Neuronal stem cell (in vitro differentiated cells): ENCODE results near the gene MSANTD2.

ENCODE experiments used
- DNase-seq: peaks from one replicate; pipeline ENCODE4 v3.0.0-alpha.2; 2013; ENCODE audit warnings: low spot score
- H2AFZ ChIP-seq: one replicate; pipeline ENCODE4 v1.6.1; 2013; ENCODE audit warnings: mild to moderate bottlenecking, low read length, inconsistent platforms
- H2AK5ac ChIP-seq: 2 replicates; pipeline ENCODE4 v1.6.1; 2013; ENCODE audit warnings: low read depth, mild to moderate bottlenecking, inconsistent platforms, low read length, moderate library complexity, mixed read lengths
- H2BK120ac ChIP-seq: 2 replicates; pipeline ENCODE4 v1.6.1; 2013; ENCODE audit warnings: low read depth, mild to moderate bottlenecking, inconsistent platforms, low read length, moderate library complexity, mixed read lengths
- H2BK12ac ChIP-seq: one replicate; pipeline ENCODE4 v1.6.1; 2013; ENCODE audit warnings: low read length, inconsistent platforms
- H2BK15ac ChIP-seq: 2 replicates; pipeline ENCODE4 v1.6.1; 2013; ENCODE audit warnings: mild to moderate bottlenecking, low read length, inconsistent platforms, mixed read lengths
- H2BK5ac ChIP-seq: one replicate; pipeline ENCODE4 v1.6.1; 2013; ENCODE audit warnings: inconsistent platforms, mild to moderate bottlenecking, low read length, moderate library complexity
- H3K14ac ChIP-seq: one replicate; pipeline ENCODE4 v1.6.1; 2013; ENCODE audit warnings: low read length, inconsistent platforms
- H3K18ac ChIP-seq: 2 replicates; pipeline ENCODE4 v1.6.1; 2013; ENCODE audit warnings: low read length, inconsistent platforms
- H3K23ac ChIP-seq: 2 replicates; pipeline ENCODE4 v1.6.1; 2013; ENCODE audit warnings: low read depth, mild to moderate bottlenecking, mixed read lengths, low read length, inconsistent platforms; ENCODE audit not compliant: poor library complexity
- H3K27ac ChIP-seq: replicated peaks from 3 replicates; pipeline ENCODE4 v1.5.1; 2013; ENCODE audit warnings: low read length, inconsistent platforms
- H3K27me3 ChIP-seq, 3 experiments: 2 replicates each; pipeline ENCODE4 v1.6.1; 2013; ENCODE audit warnings: low read length in 3 of 3, mild to moderate bottlenecking in 2 of 3, inconsistent platforms in 1 of 3, low read depth in 1 of 3, mixed read lengths in 1 of 3, moderate library complexity in 1 of 3; ENCODE audit not compliant: control insufficient read depth in 3 of 3, insufficient read depth in 3 of 3
- H3K36me3 ChIP-seq, 2 donors: replicated peaks in 1 of 2; 2 replicates each; pipeline ENCODE4 v1.6.1; 2013; ENCODE audit warnings: low read length in 2 of 2; ENCODE audit not compliant: control insufficient read depth in 2 of 2, insufficient read depth in 2 of 2
- H3K4ac ChIP-seq: 2 replicates; pipeline ENCODE4 v1.6.1; 2013; ENCODE audit warnings: inconsistent platforms, mild to moderate bottlenecking, low read length, moderate library complexity
- H3K4me1 ChIP-seq, 2 donors: 1 replicate in 1 of 2; 2 replicates in 1 of 2; pipeline ENCODE4 v1.6.1; 2013; ENCODE audit warnings: low read length in 2 of 2, low read depth in 1 of 2; ENCODE audit not compliant: control insufficient read depth in 2 of 2, insufficient read depth in 1 of 2
- H3K4me2 ChIP-seq: one replicate; pipeline ENCODE4 v1.6.1; 2013; ENCODE audit warnings: mild to moderate bottlenecking, low read length, inconsistent platforms; ENCODE audit not compliant: insufficient read depth, poor library complexity, severe bottlenecking
- H3K4me3 ChIP-seq, 2 donors: 2 replicates each; pipeline ENCODE4 v1.5.1; 2013; ENCODE audit warnings: low read length in 2 of 2, mild to moderate bottlenecking in 2 of 2, inconsistent platforms in 1 of 2, moderate library complexity in 1 of 2
- H3K79me1 ChIP-seq: one replicate; pipeline ENCODE4 v1.6.1; 2013; ENCODE audit warnings: low read depth, mild to moderate bottlenecking, inconsistent platforms, low read length, moderate library complexity
- H3K9ac ChIP-seq: one replicate; pipeline ENCODE4 v1.6.1; 2013; ENCODE audit warnings: mild to moderate bottlenecking, low read depth, low read length, inconsistent platforms; ENCODE audit not compliant: poor library complexity
- H3K9me3 ChIP-seq, 2 donors: replicated peaks in 1 of 2; 2 replicates each; pipeline versions ENCODE3 to v1.6.1; 2013; ENCODE audit warnings: low read length in 2 of 2, mild to moderate bottlenecking in 2 of 2, inconsistent platforms in 1 of 2, low read depth in 1 of 2, mixed read lengths in 1 of 2, moderate library complexity in 1 of 2; ENCODE audit not compliant: control insufficient read depth in 2 of 2, insufficient read depth in 1 of 2
- H4K8ac ChIP-seq: one replicate; pipeline ENCODE4 v1.6.1; 2013; ENCODE audit warnings: low read depth, mild to moderate bottlenecking, inconsistent platforms, low read length, moderate library complexity
- H4K91ac ChIP-seq: one replicate; pipeline ENCODE4 v1.6.1; 2013; ENCODE audit warnings: low read length, low read depth, mild to moderate bottlenecking, inconsistent platforms; ENCODE audit not compliant: poor library complexity
- WGBS, 2 donors: extraction: QIAGEN DNeasy Blood & Tissue Kit; methylation state at CpG; one replicate each; pipeline ENCODE4 v1.1.7; 2013; ENCODE audit warnings: missing lambda C conversion rate in 2 of 2, mixed read lengths in 1 of 2; ENCODE audit not compliant: insufficient read length in 2 of 2, insufficient replicate concordance in 1 of 2; ENCODE audit errors: extremely low coverage in 2 of 2; 5-methylcytosine and 5-hydroxymethylcytosine counted together

Gene MSANTD2

DNA sequence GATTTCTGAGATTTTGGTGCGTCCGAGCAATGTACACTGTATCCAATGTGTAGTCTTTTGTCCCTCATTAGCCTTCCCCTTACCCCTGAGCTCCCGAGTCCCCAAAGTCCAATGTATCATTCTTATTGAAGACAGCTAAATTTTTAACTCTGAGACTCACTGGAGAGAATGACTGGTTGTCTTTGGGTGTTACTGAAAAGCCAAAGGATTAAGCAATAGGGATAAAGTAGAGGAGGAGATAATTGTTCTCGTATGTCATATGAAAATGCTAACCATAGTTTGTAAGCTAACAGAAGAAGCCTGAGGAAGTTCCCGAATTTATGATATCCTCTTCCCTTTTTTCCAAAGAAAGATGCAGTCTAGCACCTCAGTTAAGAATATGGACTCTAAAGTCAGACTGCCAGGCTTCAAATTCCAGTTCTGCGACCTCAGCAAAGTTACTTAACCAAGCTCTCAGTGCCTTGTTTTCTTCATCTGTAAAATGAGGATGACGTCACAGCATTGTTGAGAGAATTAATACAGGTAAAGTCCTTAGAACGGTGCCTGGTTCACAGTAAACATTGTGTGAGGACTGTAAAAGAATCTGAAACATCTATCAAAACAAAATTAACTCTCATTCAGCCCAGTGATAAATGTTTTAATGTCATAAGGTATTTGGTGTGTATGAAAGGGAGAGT, 1.6 kb upstream of the MSANTD2 start:
- H3K9ac ChIP-seq, result no peak overlapping the region
- no peak overlapping the region for H2AK5ac ChIP-seq
- no CpG with 5 or more reads among the region's 8 CpGs for WGBS, 2 donors
- no peak overlapping the region for H3K27ac ChIP-seq
- H4K91ac ChIP-seq, result no peak overlapping the region
- no peaks in the 10 kb centered on the region for H3K27me3 ChIP-seq
- H2AFZ ChIP-seq, result no peak overlapping the region
- no peak overlapping the region for H2BK15ac ChIP-seq
- H3K4ac ChIP-seq, result no peak overlapping the region
- H3K36me3 ChIP-seq, result peaks cover 4 to 33% of the 10 kb centered on the region in 2 donors
- H3K14ac ChIP-seq, result no peak overlapping the region
- H3K18ac ChIP-seq, result no peak overlapping the region
- no peak overlapping the region for H4K8ac ChIP-seq
- H2BK120ac ChIP-seq, result no peak overlapping the region
- no peak overlapping the region for H2BK12ac ChIP-seq
- H3K23ac ChIP-seq, result no peak overlapping the region
- H2BK5ac ChIP-seq, result no peak overlapping the region
- no peak overlapping the region for H3K4me2 ChIP-seq
- peaks cover 0 to 10% of the 10 kb centered on the region in 2 donors for H3K9me3 ChIP-seq
- no peak for DNase-seq
- H3K79me1 ChIP-seq, result peaks cover 5% of the 10 kb centered on the region
- peaks cover 2 to 12% of the 10 kb centered on the region in 2 donors for H3K4me1 ChIP-seq
- H3K4me3 ChIP-seq, result no peak overlapping the region

DNA sequence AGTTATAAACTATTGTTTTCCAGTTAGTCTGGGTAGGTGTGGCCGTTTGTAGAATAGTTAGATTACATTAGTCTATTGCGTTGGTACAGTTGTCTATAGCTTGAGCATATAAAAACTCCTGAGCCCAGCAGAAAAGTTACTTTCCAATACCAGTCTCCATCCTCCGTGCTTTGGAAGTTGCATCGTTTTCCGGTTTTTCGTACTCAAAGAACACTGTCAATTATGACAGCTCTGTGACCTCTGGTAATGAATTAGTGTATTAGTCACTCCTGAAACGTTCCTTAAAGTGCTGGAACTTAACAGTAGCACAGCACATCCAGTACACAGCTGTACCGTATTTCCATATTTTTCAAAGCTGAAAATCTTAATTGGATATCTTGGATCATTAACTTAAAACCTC, 808 bp upstream of the MSANTD2 start:
- Histone ChIP-seq H3K9me3 (peaks cover 0 to 7% of the 10 kb centered on the region in 2 donors), H3K14ac (no peak overlapping the region), H3K4me1 (peaks cover 2 to 12% of the 10 kb centered on the region in 2 donors), H3K9ac (no peak overlapping the region), H3K23ac (no peak overlapping the region), H2BK12ac (no peak overlapping the region), H2AFZ (peak overlapping the region; percentile 99), H3K27me3 (no peaks in the 10 kb centered on the region), H3K79me1 (peaks cover 5% of the 10 kb centered on the region), H3K4ac (no peak overlapping the region), H3K36me3 (peaks cover 3 to 36% of the 10 kb centered on the region in 2 donors), H2BK120ac (no peak overlapping the region), H3K18ac (no peak overlapping the region), H3K4me2 (peak overlapping the region; percentile 52), H3K4me3 (peak overlapping the region in 1 of 2 donors; percentile 52), H4K8ac (no peak overlapping the region), H2BK15ac (no peak overlapping the region), H2BK5ac (no peak overlapping the region), H4K91ac (no peak overlapping the region), H3K27ac (peak overlapping the region; percentile 99), H2AK5ac (no peak overlapping the region)
- no CpG with 5 or more reads among the region's 8 CpGs for WGBS, 2 donors
- no peak for DNase-seq

DNA sequence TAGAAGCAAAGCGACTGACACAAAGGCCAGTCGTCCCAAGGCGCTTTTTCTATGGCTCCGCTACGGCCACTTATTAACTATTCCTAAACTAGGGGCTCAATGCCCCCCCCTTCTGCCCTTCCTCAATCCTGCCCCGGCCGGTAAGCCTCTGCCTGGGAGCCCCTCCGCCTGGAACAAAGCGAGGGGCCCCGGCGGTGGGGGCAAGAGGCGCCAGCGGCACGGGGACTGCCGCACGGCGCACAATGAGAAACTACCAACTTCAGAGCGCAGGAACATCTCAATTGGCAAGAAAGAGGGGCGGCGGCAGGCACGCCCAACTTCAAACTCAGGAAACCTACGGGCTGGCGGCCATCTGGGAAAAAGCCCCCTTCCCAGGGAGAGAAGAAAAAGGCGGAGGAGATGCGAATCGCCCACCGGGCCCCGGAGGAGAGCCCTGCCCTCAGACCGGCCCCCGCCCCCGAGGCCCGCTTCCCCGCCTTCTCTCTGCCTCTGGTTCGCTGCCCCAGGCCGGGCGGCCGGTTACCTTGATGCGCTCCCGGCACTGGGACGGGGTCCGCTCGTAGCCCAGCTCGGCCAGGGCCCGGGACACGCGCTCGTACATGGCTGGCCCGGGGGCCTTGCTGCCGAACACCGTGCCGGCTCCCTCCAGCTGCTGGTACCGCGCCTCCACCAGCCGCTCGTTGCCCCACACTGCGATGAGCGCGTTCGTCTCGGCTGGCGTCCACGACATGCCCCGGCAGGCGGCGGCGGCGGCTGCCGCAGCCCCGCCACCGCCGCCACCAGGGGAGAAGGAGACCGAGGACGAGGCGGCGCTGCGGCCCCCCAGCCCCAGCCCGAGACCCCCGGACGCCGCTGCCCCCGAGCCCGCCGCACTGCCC, 619 bp downstream of the MSANTD2 start:
- H3K4me3 ChIP-seq, result peak overlapping the region; percentile 52 to 98
- peak; percentile 55 for DNase-seq
- H3K27me3 ChIP-seq, result no peaks in the 10 kb centered on the region
- peak overlapping the region; percentile 87 for H2AK5ac ChIP-seq
- peak overlapping the region; percentile 95 for H4K8ac ChIP-seq
- H3K4ac ChIP-seq, result peak overlapping the region; percentile 95
- no CpG with 5 or more reads among the region's 83 CpGs for WGBS, 2 donors
- H3K36me3 ChIP-seq, result peaks cover 2 to 29% of the 10 kb centered on the region in 2 donors
- H2BK15ac ChIP-seq, result peak overlapping the region; percentile 68
- H3K9me3 ChIP-seq, result no peaks in the 10 kb centered on the region
- peak overlapping the region; percentile 79 for H2BK12ac ChIP-seq
- peak overlapping the region; percentile 99 for H3K18ac ChIP-seq
- H2BK5ac ChIP-seq, result peak overlapping the region; percentile 98
- peaks cover 2 to 12% of the 10 kb centered on the region in 2 donors for H3K4me1 ChIP-seq
- peak overlapping the region; percentile 99 for H3K27ac ChIP-seq
- peak overlapping the region; percentile 99 for H2AFZ ChIP-seq
- H3K4me2 ChIP-seq, result peak overlapping the region; percentile 55
- no peak overlapping the region for H4K91ac ChIP-seq
- H3K79me1 ChIP-seq, result peaks cover 5% of the 10 kb centered on the region
- H2BK120ac ChIP-seq, result peak overlapping the region; percentile 100
- peak overlapping the region; percentile 98 for H3K23ac ChIP-seq
- peak overlapping the region; percentile 97 for H3K14ac ChIP-seq
- H3K9ac ChIP-seq, result peak overlapping the region; percentile 98

DNA sequence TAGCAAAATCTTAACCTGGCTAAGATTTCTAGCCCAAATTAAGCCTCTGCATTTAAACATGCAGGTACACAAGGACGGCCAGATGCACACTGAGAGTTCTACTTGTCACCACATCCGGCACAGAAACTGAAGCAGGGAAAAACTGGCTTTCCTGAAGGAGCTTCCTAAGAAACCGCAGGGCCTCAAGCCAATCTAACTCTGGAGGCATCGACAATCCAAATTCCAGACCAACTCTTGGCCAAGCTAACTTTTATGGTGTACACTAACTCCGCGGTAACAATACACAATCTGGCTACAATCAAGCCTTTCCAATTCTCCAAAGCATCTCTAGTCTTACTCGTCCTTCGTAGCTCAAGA, 1.2 kb downstream of the MSANTD2 start:
- Histone ChIP-seq H2BK12ac (no peak overlapping the region), H2BK120ac (no peak overlapping the region), H3K14ac (no peak overlapping the region), H3K18ac (no peak overlapping the region), H2AK5ac (no peak overlapping the region), H3K4ac (no peak overlapping the region), H2BK15ac (no peak overlapping the region), H2BK5ac (no peak overlapping the region), H3K4me2 (peak overlapping the region; percentile 55), H3K4me3 (peak overlapping the region; percentile 52 to 98), H3K23ac (no peak overlapping the region), H3K79me1 (peaks cover 5% of the 10 kb centered on the region), H3K27me3 (no peaks in the 10 kb centered on the region), H3K9me3 (no peaks in the 10 kb centered on the region), H3K9ac (no peak overlapping the region), H3K36me3 (peaks cover 2 to 27% of the 10 kb centered on the region in 2 donors), H4K8ac (no peak overlapping the region), H2AFZ (peak overlapping the region; percentile 99), H4K91ac (no peak overlapping the region), H3K4me1 (peaks cover 2 to 12% of the 10 kb centered on the region in 2 donors), H3K27ac (peak overlapping the region; percentile 99)
- no peak for DNase-seq
- WGBS, 2 donors, result no CpG with 5 or more reads among the region's 8 CpGs
